MCF 10A (cell line): ENCODE measurements around the gene GFOD1. TPM values are rescaled to one million over a fixed set of nuclear protein-coding genes. Genes with fewer than 3 reads are reported as not detected.

Experiments used
- BruUV-seq: library from RNA; stranded (reverse); fragments of 400-500 nt; replicated peaks from 2 replicates; lab custom pipeline; 2021; lab: Mats Ljungman, UMichigan
- CTCF ChIA-PET: fragments of 300-600 bp; sonication (Branson Sonifier 250); formaldehyde crosslinking; extraction: SDS; loops from one replicate; lab custom pipeline; 2021; ENCODE audit warnings: antibody characterized with exemption, inconsistent platforms; lab: Yijun Ruan, JAX
- POLR2A ChIA-PET: fragments of 300-600, 350-650 bp; sonication (Branson Sonifier 250); formaldehyde crosslinking; extraction: SDS; loops from one replicate; lab custom pipeline; 2020; ENCODE audit warnings: antibody characterized with exemption, inconsistent platforms; lab: Yijun Ruan, JAX
- DNase-seq: peaks from one replicate; pipeline ENCODE4 v3.0.0-alpha.2; 2018; ENCODE audit not compliant: unreplicated experiment
- H3K27ac Mint-ChIP-seq: one replicate; pipeline ENCODE4 v1.8.0; 2022; ENCODE audit warnings: mild to moderate bottlenecking, low read depth, mixed read lengths; ENCODE audit not compliant: unreplicated experiment
- H3K27me3 Mint-ChIP-seq: one replicate; pipeline ENCODE4 v1.8.0; 2022; ENCODE audit warnings: mixed read lengths; ENCODE audit not compliant: insufficient read depth, unreplicated experiment
- H3K36me3 Mint-ChIP-seq: one replicate; pipeline ENCODE4 v1.8.0; 2022; ENCODE audit warnings: mild to moderate bottlenecking, moderate library complexity, mixed read lengths; ENCODE audit not compliant: insufficient read depth, unreplicated experiment
- H3K4me1 Mint-ChIP-seq: one replicate; pipeline ENCODE4 v1.8.0; 2022; ENCODE audit warnings: mixed read lengths; ENCODE audit not compliant: insufficient read depth, unreplicated experiment
- H3K4me3 Mint-ChIP-seq: one replicate; pipeline ENCODE4 v1.8.0; 2022; ENCODE audit warnings: mild to moderate bottlenecking, moderate library complexity, mixed read lengths; ENCODE audit not compliant: unreplicated experiment
- H3K9me3 Mint-ChIP-seq: one replicate; pipeline ENCODE4 v1.8.0; 2022; ENCODE audit warnings: mixed read lengths; ENCODE audit not compliant: unreplicated experiment
- intact Hi-C: fragments of 100-400 bp; cut with micrococcal nuclease; formaldehyde crosslinking; loops from 2 replicates; pipeline ENCODE4 v1.14.1; 2022
- total RNA-seq: library from RNA; stranded (reverse); gene quantifications from 2 replicates; pipeline ENCODE4 v1.2.3, GENCODE V29; 2022
- TF ChIP-seq, protein P1 (sequence below): fragments of 200-600 bp; IDR thresholded peaks from one replicate; pipeline ENCODE4 v1.8.0; 2022; ENCODE audit warnings: antibody characterized with exemption, mild to moderate bottlenecking; ENCODE audit not compliant: unreplicated experiment

Gene GFOD1
- total RNA-seq, 1 experiment from 2014 or later: 9.5 TPM

DNA sequence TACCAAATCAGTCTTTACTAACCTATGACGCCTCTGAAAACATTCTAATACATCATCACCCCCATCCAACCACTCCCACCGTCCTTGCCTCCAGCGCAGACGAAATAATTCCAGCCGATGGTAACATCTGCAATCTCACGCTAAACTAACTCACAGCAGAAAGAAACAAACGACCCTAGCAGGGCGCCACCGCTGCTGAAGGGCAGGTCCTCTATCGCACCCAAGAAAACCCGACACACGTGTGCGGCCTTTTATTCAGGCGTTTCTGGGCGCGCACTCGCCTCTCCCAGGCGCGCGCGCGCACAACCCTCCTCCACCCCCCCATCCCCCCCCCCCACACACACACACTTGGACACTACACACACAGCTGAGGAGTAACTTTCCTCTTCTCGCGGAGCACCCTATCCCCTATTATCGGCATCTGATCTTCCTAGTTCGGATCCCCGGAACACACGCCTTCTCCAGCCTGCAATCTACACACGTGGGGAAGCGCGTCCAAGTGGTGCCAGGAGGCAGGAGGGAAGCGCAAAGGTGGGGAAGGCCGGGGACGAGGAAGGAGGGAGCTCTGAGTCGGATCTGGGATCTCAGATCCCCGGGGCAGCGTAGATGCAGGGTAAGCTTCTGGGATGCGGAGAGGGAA, 1.4 kb downstream of the GFOD1 start:
- Mint-ChIP-seq H3K36me3 (no peaks in the 10 kb centered on the region), H3K9me3 (no peaks in the 10 kb centered on the region), H3K27me3 (no peaks in the 10 kb centered on the region), H3K4me3 (peak overlapping the region; percentile 78), H3K27ac (peak overlapping the region; percentile 80), H3K4me1 (peaks cover 28% of the 10 kb centered on the region)
- no TSS peak for BruUV-seq
- TF ChIP-seq, protein P1, sequence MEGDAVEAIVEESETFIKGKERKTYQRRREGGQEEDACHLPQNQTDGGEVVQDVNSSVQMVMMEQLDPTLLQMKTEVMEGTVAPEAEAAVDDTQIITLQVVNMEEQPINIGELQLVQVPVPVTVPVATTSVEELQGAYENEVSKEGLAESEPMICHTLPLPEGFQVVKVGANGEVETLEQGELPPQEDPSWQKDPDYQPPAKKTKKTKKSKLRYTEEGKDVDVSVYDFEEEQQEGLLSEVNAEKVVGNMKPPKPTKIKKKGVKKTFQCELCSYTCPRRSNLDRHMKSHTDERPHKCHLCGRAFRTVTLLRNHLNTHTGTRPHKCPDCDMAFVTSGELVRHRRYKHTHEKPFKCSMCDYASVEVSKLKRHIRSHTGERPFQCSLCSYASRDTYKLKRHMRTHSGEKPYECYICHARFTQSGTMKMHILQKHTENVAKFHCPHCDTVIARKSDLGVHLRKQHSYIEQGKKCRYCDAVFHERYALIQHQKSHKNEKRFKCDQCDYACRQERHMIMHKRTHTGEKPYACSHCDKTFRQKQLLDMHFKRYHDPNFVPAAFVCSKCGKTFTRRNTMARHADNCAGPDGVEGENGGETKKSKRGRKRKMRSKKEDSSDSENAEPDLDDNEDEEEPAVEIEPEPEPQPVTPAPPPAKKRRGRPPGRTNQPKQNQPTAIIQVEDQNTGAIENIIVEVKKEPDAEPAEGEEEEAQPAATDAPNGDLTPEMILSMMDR: no peak
- intact Hi-C loops: loop anchor here (1.0 to 5.0 kb wide), 5 partner anchors 51 to 150 kb away; partner anchors contain the start of gene SIRT5
- POLR2A ChIA-PET: interaction anchor here (0.6 to 5.1 kb wide), 26 partner anchors 9 to 224 kb away, joined by 3 to 64 read pairs (median 4); partner anchors contain the start of genes NOL7, SIRT5 and TBC1D7
- CTCF ChIA-PET: interaction anchor here (0.6 to 3.8 kb wide), 9 partner anchors 35 to 1258 kb away, joined by 3 to 18 read pairs (median 3); partner anchors contain the start of gene SIRT5
- peak; percentile 61 for DNase-seq

DNA sequence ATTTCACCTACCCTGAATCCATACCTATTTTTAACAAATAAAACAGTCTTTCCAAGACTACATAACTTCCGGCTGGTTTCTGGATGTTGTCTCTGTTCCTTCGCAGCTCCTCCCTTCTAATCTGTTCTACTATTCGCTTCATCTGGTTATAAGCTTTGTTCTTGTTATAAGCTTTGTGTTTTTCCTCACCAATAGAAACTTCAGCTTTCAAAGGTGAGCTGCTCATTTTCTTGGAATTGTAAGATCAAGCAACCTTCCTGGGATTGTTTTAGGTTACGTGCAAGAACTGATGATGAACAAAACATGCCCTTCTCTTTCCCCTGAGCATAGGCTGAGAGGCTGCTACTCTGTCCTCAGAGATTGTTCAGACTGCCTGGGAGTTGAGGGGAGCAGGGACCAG, 2.1 kb downstream of the GFOD1 start:
- Mint-ChIP-seq H3K27me3 (no peaks in the 10 kb centered on the region), H3K4me3 (peak overlapping the region; percentile 78), H3K36me3 (no peaks in the 10 kb centered on the region), H3K27ac (peak overlapping the region; percentile 80), H3K4me1 (peaks cover 32% of the 10 kb centered on the region), H3K9me3 (no peaks in the 10 kb centered on the region)
- ChIA-PET POLR2A (interaction anchor here (0.8 to 5.1 kb wide), 18 partner anchors 8 to 183 kb away, joined by 3 to 64 read pairs (median 4); partner anchors contain the start of genes NOL7, SIRT5 and TBC1D7), CTCF (interaction anchor here (1.0 to 3.8 kb wide), 2 partner anchors 87 to 90 kb away, joined by 3 to 18 read pairs; partner anchors contain the start of gene SIRT5)
- DNase-seq: no peak
- intact Hi-C loops: loop anchor here (5.0 kb wide), 2 partner anchors 52 to 128 kb away; no protein-coding TSS in a partner anchor
- TSS peak; percentile 51 for BruUV-seq
- TF ChIP-seq, protein P1: no peak

DNA sequence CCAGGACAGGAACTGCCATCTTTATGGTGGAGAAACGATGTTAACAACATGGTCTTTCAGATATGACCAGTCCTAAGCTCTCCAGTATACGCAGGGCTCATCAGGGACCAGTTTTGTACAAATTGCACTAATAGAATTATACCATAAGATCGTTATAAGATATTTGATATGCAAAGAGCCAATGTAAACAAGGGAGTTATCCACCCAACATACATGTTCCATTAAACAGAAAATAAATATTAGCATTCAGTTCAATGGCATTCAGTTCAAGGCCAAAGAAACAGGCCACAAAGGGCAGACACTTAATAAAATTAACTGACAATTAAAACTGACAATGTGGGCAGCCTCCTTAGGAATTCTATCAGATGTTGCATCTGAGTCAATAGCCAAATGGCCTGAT, 2.6 kb downstream of the GFOD1 start:
- Mint-ChIP-seq H3K27ac (peak overlapping the region; percentile 80), H3K9me3 (no peaks in the 10 kb centered on the region), H3K36me3 (no peaks in the 10 kb centered on the region), H3K4me3 (peak overlapping the region; percentile 78), H3K4me1 (peaks cover 37% of the 10 kb centered on the region), H3K27me3 (no peaks in the 10 kb centered on the region)
- ChIA-PET CTCF (interaction anchor here (1.0 to 3.8 kb wide), 2 partner anchors 87 to 90 kb away, joined by 3 to 18 read pairs; partner anchors contain the start of gene SIRT5), POLR2A (interaction anchor here (0.8 to 5.1 kb wide), 15 partner anchors 8 to 182 kb away, joined by 3 to 64 read pairs (median 5); partner anchors contain the start of genes NOL7, SIRT5 and TBC1D7)
- BruUV-seq: no TSS peak
- TF ChIP-seq, protein P1: no peak
- intact Hi-C loops: loop anchor here (5.0 kb wide), 2 partner anchors 52 to 128 kb away; no protein-coding TSS in a partner anchor
- DNase-seq: no peak
